HG03280 (cell line): ENCODE data around the gene NAB2.
A peak's percentile ranks its signal among the peaks of the same experiment; 100 is the strongest.
"Not testable (repeated sequence)": the region's sequence is repeated elsewhere in the genome, so short reads cannot be mapped to it uniquely, and the experiment has no call there.

Experiments
- ATAC-seq: cut with Tn5 transposase; IDR thresholded peaks from one replicate; pipeline ENCODE4 v1.9.1; 2021; ENCODE audit warnings: mild to moderate bottlenecking, moderate library complexity; ENCODE audit not compliant: unreplicated experiment

The NAB2 gene

GRCh38 chr12:57066245-57066644 lies 22.7 kb upstream of the NAB2 start:
- no peak for ATAC-seq

- peak; percentile 76 for ATAC-seq
Measured at GRCh38 chr12:57069523-57069922, 19.4 kb upstream of the NAB2 start.

GRCh38 chr12:57072661-57073060 lies 16.3 kb upstream of the NAB2 start:
- ATAC-seq, result no peak

- not testable (repeated sequence) for ATAC-seq
Measured at GRCh38 chr12:57073566-57074450, 15.1 kb upstream of the NAB2 start.

- ATAC-seq, result peak; percentile 99
Measured at GRCh38 chr12:57078519-57079404, 10.2 kb upstream of the NAB2 start, which contains the start of gene NEMP1. NEMP1 (minus strand) TSS chr12:57078791; CDS start chr12:57078745, 46 bp downstream.

GRCh38 chr12:57079821-57080220 lies 9.1 kb upstream of the NAB2 start:
- ATAC-seq, result no peak

GRCh38 chr12:57080855-57081254 lies 8.1 kb upstream of the NAB2 start:
- ATAC-seq, result no peak

GRCh38 chr12:57085999-57086492 lies 2.9 kb upstream of the NAB2 start:
- no peak for ATAC-seq

GRCh38 chr12:57086493-57087009 lies 2.4 kb upstream of the NAB2 start:
- no peak for ATAC-seq

GRCh38 chr12:57087010-57087690 lies 1.8 kb upstream of the NAB2 start:
- ATAC-seq, result peak; percentile 35

- ATAC-seq, result peak; percentile 32
Measured at GRCh38 chr12:57087691-57088353, 1.1 kb upstream of the NAB2 start.

- ATAC-seq, result no peak
Measured at GRCh38 chr12:57089271-57090245, 644 bp downstream of the NAB2 start.

- no peak for ATAC-seq
Measured at GRCh38 chr12:57090490-57090889, 1.6 kb downstream of the NAB2 start.

- ATAC-seq, result no peak
Measured at GRCh38 chr12:57090924-57091637, 2.2 kb downstream of the NAB2 start.

- ATAC-seq, result no peak
Measured at GRCh38 chr12:57091638-57092528, 3.0 kb downstream of the NAB2 start.

- no peak for ATAC-seq
Measured at GRCh38 chr12:57092529-57092862, 3.6 kb downstream of the NAB2 start.

GRCh38 chr12:57092876-57093414 lies 4.0 kb downstream of the NAB2 start:
- no peak for ATAC-seq
